GM18508 (cell line): ENCODE data around the gene KCNH6.

Source experiments
- ATAC-seq: cut with Tn5 transposase; IDR thresholded peaks from one replicate; pipeline ENCODE4 v1.9.1; 2021; ENCODE audit warnings: moderate number of reproducible peaks; ENCODE audit not compliant: insufficient read depth, unreplicated experiment

Gene KCNH6

GRCh38 chr17:63505341-63505740 lies 17.8 kb upstream of the KCNH6 start:
- ATAC-seq: no peak

GRCh38 chr17:63506627-63507026 lies 16.5 kb upstream of the KCNH6 start:
- ATAC-seq: no peak

GRCh38 chr17:63511331-63511730 lies 11.8 kb upstream of the KCNH6 start:
- ATAC-seq: no peak

GRCh38 chr17:63512388-63512787 lies 10.8 kb upstream of the KCNH6 start:
- no peak for ATAC-seq

GRCh38 chr17:63512896-63513644 lies 10.1 kb upstream of the KCNH6 start:
- ATAC-seq: no peak

- no peak for ATAC-seq
Observed at GRCh38 chr17:63514477-63514876, 8.7 kb upstream of the KCNH6 start.

GRCh38 chr17:63514974-63515373 lies 8.2 kb upstream of the KCNH6 start:
- no peak for ATAC-seq

- no peak for ATAC-seq
Observed at GRCh38 chr17:63515426-63515825, 7.7 kb upstream of the KCNH6 start.

- no peak for ATAC-seq
Observed at GRCh38 chr17:63516910-63517824, 6.0 kb upstream of the KCNH6 start.

GRCh38 chr17:63517825-63518534 lies 5.2 kb upstream of the KCNH6 start:
- ATAC-seq: no peak

GRCh38 chr17:63519116-63519881 lies 3.9 kb upstream of the KCNH6 start:
- ATAC-seq: no peak

GRCh38 chr17:63519972-63520882 lies 2.9 kb upstream of the KCNH6 start:
- no peak for ATAC-seq

GRCh38 chr17:63524051-63524450 lies 893 bp downstream of the KCNH6 start:
- ATAC-seq: no peak

GRCh38 chr17:63525190-63525946 lies 2.2 kb downstream of the KCNH6 start:
- no peak for ATAC-seq

GRCh38 chr17:63526861-63527260 lies 3.7 kb downstream of the KCNH6 start:
- no peak for ATAC-seq

GRCh38 chr17:63528183-63528582 lies 5.0 kb downstream of the KCNH6 start:
- ATAC-seq: no peak

GRCh38 chr17:63529711-63530556 lies 6.8 kb downstream of the KCNH6 start:
- ATAC-seq: no peak
